GM21528 (cell line): ENCODE measurements around the gene OTC.

Experiments used
- ATAC-seq: cut with Tn5 transposase; IDR thresholded peaks from one replicate; pipeline ENCODE4 v1.9.1; 2021; ENCODE audit warnings: mild to moderate bottlenecking, moderate library complexity; ENCODE audit not compliant: unreplicated experiment, low FRiP score

The OTC gene

GRCh38 chrX:38356401-38356800 is 4.0 kb downstream of the OTC start:
- no peak for ATAC-seq

GRCh38 chrX:38357747-38358673 is 5.6 kb downstream of the OTC start:
- ATAC-seq: no peak

- ATAC-seq: no peak
These were observed 10.6 kb downstream of the OTC start for GRCh38 chrX:38363046-38363445.

GRCh38 chrX:38365954-38366353 is 13.6 kb downstream of the OTC start:
- ATAC-seq: no peak

GRCh38 chrX:38368774-38369173 is 16.4 kb downstream of the OTC start:
- no peak for ATAC-seq

GRCh38 chrX:38371641-38372040 is 19.2 kb downstream of the OTC start:
- ATAC-seq: no peak

- no peak for ATAC-seq
These were observed 22.0 kb downstream of the OTC start for GRCh38 chrX:38374431-38374830.

- ATAC-seq: no peak
These were observed 23.5 kb downstream of the OTC start for GRCh38 chrX:38375891-38376290.

- no peak for ATAC-seq
These were observed 24.3 kb downstream of the OTC start for GRCh38 chrX:38376747-38377146.

GRCh38 chrX:38379088-38379487 is 26.7 kb downstream of the OTC start:
- ATAC-seq: no peak

GRCh38 chrX:38382663-38383062 is 30.3 kb downstream of the OTC start:
- no peak for ATAC-seq

- no peak for ATAC-seq
These were observed 48.0 kb downstream of the OTC start for GRCh38 chrX:38400389-38400910.

GRCh38 chrX:38402118-38402517 is 49.7 kb downstream of the OTC start:
- no peak for ATAC-seq

GRCh38 chrX:38403834-38404233 is 51.4 kb downstream of the OTC start:
- no peak for ATAC-seq

- ATAC-seq: no peak
These were observed 54.7 kb downstream of the OTC start for GRCh38 chrX:38407126-38407525.

- no peak for ATAC-seq
These were observed 56.9 kb downstream of the OTC start for GRCh38 chrX:38409289-38409688.

- no peak for ATAC-seq
These were observed 74.4 kb downstream of the OTC start for GRCh38 chrX:38426785-38427184.

GRCh38 chrX:38431525-38431924 is 79.1 kb downstream of the OTC start:
- no peak for ATAC-seq

- ATAC-seq: no peak
These were observed 82.7 kb downstream of the OTC start for GRCh38 chrX:38435130-38435529.

GRCh38 chrX:38437093-38437492 is 84.7 kb downstream of the OTC start:
- ATAC-seq: no peak

GRCh38 chrX:38438321-38438720 is 85.9 kb downstream of the OTC start:
- ATAC-seq: no peak

GRCh38 chrX:38452603-38453002 is 100.2 kb downstream of the OTC start:
- no peak for ATAC-seq
